Right lobe of liver (tissue), 4 donors: ENCODE data around the gene SAMD8.

ENCODE experiments used
- POLR2A ChIP-seq: fragments of 450-650 bp; IDR thresholded peaks from one replicate; pipeline ENCODE4 v1.6.1; 2017; ENCODE audit warnings: antibody characterized with exemption, mild to moderate bottlenecking
- TF ChIP-seq, protein P1 (sequence below), 4 donors: fragments of 200-600 bp in 3 of 4; fragments of 450-650 bp in 1 of 4; IDR thresholded peaks; one replicate each; pipeline versions ENCODE4 v1.5.1 to v1.8.0; 2016 to 2022; ENCODE audit warnings: antibody characterized with exemption in 4 of 4, mild to moderate bottlenecking in 2 of 4
- donor health status: DM: no; HTN: no; CAD: no.
- donor health status: DM: no; HTN: no; CAD: no.
- donor health status: DM: no; HTN: yes; CAD: no.

DNA sequence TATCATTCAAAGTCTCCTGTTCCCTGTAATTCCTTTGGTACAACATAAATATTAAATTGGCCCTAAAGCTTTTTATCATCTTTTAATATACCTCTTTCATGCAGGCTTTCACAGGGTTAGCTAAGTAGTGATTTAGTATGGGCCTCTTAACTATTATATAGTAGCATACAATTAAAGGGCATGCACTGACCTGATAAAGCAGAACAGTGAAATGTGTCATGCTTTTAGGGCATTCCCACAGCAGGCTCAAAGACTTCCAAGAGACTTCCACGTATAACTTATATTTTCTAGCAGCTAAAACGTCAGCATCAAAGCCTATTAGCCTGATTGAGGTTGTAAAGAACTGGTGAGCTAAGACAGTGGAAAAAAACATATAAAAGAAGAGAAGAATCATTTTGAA, 35.3 kb downstream of the SAMD8 start:
- TF ChIP-seq POLR2A = no peak
- TF ChIP-seq, protein P1, sequence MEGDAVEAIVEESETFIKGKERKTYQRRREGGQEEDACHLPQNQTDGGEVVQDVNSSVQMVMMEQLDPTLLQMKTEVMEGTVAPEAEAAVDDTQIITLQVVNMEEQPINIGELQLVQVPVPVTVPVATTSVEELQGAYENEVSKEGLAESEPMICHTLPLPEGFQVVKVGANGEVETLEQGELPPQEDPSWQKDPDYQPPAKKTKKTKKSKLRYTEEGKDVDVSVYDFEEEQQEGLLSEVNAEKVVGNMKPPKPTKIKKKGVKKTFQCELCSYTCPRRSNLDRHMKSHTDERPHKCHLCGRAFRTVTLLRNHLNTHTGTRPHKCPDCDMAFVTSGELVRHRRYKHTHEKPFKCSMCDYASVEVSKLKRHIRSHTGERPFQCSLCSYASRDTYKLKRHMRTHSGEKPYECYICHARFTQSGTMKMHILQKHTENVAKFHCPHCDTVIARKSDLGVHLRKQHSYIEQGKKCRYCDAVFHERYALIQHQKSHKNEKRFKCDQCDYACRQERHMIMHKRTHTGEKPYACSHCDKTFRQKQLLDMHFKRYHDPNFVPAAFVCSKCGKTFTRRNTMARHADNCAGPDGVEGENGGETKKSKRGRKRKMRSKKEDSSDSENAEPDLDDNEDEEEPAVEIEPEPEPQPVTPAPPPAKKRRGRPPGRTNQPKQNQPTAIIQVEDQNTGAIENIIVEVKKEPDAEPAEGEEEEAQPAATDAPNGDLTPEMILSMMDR (IDR thresholded peaks at IDR 0.05) = no peak
